ENCODE data around the gene PPP1R8. TPM values are rescaled to one million over a fixed set of nuclear protein-coding genes. Genes with fewer than 3 reads are reported as not detected.

Gene PPP1R8
- total RNA-seq, 2 experiments from 2014 or later = 42.9 to 43.8 TPM

DNA sequence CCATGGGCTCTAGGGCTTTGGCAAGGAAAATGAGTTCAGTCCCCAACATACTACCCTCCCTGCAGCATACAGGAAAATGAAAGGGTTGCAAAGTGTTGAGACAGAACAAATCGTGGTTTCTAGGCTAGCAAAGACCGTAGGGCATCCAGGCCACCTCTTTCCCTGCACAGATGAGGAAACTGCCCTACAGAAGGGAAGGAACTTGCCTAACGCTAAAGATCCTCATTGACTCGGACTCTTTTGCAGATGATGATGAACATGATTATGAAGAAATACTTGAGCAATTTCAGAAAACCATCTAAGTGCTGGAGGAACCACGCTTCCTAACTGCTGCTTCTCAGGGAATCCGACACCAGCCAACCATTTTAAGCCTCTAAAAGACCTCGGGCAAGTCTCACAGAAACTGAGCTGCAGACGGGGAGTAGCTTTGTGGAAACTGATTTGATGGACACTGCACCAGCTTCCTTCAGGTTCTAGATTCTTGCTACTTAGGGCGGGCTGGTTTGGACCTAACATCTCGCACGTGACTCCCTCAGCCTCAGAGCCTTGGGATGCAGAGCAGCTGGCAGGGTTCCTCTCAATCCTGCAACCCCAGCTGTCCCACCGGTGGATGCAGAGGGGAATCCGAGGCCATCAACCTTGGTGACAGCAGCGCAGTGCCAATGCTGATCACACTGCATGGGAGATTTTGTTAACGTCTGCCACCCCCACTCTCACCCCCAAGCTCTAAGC is 55.2 kb downstream of the PPP1R8 start:
- ChIA-PET CTCF (interaction anchor here (1.4 kb wide), 1 partner anchor 28 kb away, joined by 3 read pairs; no protein-coding TSS in a partner anchor), POLR2A (interaction anchor here (1.0 to 2.4 kb wide), 4 partner anchors 12 to 287 kb away, joined by 3 to 10 read pairs (median 4); partner anchors contain the start of gene THEMIS2)
- no peak overlapping the region for H3K4me3 Mint-ChIP-seq
- no peaks in the 10 kb centered on the region for H3K27me3 Mint-ChIP-seq
- H3K9me3 Mint-ChIP-seq = no peaks in the 10 kb centered on the region
- peaks cover 58% of the 10 kb centered on the region for H3K4me1 Mint-ChIP-seq (ENCODE audit: low read depth)
- no peak for DNase-seq
- H3K27ac Mint-ChIP-seq = peak overlapping the region; percentile 89
- peaks cover 43% of the 10 kb centered on the region for H3K36me3 Mint-ChIP-seq
- intact Hi-C loops (cut with micrococcal nuclease) = loop anchor here (2.0 kb wide), 1 partner anchor 13 kb away; the partner anchor contains the start of gene THEMIS2

DNA sequence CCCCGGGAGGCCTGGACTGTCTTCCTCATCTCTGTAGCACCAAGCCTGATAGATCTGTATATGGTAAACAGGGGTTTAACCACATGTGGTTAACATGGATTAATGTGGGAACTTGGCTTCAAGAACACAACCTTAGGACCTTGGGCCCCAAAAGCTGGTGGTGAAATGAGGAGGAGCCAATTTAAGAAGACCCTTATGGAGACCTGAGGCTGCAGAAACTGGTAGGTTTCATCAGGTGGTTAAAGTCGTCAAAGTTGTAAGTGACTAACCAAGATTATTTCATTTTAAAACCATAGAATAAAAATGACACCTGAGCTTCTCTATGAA is 55.7 kb downstream of the PPP1R8 start:
- Mint-ChIP-seq H3K36me3 (peaks cover 49% of the 10 kb centered on the region), H3K4me3 (no peak overlapping the region), H3K4me1 (ENCODE audit: low read depth) (peaks cover 63% of the 10 kb centered on the region), H3K27ac (peak overlapping the region; percentile 89), H3K9me3 (no peaks in the 10 kb centered on the region), H3K27me3 (no peaks in the 10 kb centered on the region)
- intact Hi-C loops (cut with micrococcal nuclease) = loop anchor here (2.0 kb wide), 1 partner anchor 14 kb away; the partner anchor contains the start of gene THEMIS2
- ChIA-PET CTCF (interaction anchor here (1.4 kb wide), 1 partner anchor 28 kb away, joined by 3 read pairs; no protein-coding TSS in a partner anchor), POLR2A (interaction anchor here (1.0 to 2.4 kb wide), 5 partner anchors 13 to 286 kb away, joined by 3 to 10 read pairs (median 4); partner anchors contain the start of gene THEMIS2)
- DNase-seq = no peak

DNA sequence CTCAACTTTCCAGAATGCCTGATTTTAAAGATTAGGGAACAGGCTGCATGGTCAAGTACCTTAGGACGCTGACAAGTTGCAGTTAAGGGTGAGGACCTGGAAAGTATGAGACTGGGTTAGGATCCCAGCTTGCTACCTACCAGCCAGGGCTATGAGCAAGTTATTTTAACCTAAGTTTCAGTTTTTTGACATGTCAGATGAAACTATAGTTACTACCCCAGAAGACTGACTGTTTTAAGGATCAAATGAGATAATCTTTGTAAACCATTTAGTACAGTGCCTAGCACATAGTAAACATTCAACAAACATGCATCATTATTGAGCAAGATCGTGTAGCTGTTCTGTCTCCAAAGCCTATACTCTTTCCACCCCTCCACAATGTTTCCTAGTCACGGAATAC is 56.2 kb downstream of the PPP1R8 start:
- DNase-seq = no peak
- POLR2A ChIA-PET = interaction anchor here (1.0 to 2.4 kb wide), 4 partner anchors 13 to 286 kb away, joined by 3 to 10 read pairs (median 4); partner anchors contain the start of gene THEMIS2
- CTCF ChIA-PET = interaction anchor here (1.4 kb wide), 1 partner anchor 29 kb away, joined by 3 read pairs; no protein-coding TSS in a partner anchor
- intact Hi-C loops (cut with micrococcal nuclease) = loop anchor here (2.0 kb wide), 1 partner anchor 14 kb away; the partner anchor contains the start of gene THEMIS2
- peaks cover 53% of the 10 kb centered on the region for H3K36me3 Mint-ChIP-seq
- peak overlapping the region; percentile 89 for H3K27ac Mint-ChIP-seq
- H3K4me3 Mint-ChIP-seq = peak overlapping the region; percentile 27
- no peaks in the 10 kb centered on the region for H3K27me3 Mint-ChIP-seq
- H3K4me1 Mint-ChIP-seq (ENCODE audit: low read depth) = peaks cover 67% of the 10 kb centered on the region
- no peaks in the 10 kb centered on the region for H3K9me3 Mint-ChIP-seq

DNA sequence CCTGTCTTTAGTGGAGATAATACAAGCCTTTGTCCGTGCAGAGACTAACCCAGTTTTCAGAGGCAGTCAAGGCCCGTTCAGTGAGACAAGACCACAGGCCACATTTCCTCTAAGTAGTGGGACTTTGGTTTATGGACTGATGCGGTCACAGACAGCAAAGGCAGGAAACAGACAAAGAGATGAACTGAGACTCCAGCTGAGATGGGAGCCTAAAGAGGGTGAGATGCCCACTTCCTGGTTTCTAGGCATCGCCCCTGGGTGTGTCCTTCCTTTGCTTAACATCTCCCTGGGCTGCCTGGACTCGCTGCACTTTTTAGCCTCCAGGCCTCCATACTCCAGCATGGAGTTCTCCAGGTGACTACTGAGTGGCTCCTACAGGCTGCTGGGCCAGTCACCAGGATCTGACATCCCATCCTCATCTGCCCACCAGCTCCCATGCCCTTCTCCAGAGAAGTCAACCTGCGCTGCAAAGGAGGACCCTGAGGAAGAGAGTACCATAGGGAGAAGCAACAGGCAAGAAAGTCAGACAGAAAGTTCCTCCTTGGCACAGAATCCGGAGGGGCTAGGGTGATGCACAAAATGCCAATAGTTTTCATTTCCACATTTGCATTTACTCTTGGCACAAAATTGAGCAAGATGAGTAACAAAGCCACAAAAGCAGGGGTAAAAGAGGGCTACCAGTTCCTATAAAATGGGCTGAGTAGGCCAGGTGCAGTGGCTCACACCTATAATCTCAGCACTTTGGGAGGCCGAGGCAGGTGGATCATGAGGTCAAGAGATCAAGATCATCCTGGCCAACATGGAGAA is 56.8 kb downstream of the PPP1R8 start:
- intact Hi-C loops (cut with micrococcal nuclease) = loop anchor here (2.0 kb wide), 1 partner anchor 15 kb away; the partner anchor contains the start of gene THEMIS2
- POLR2A ChIA-PET = interaction anchor here (1.0 to 2.4 kb wide), 2 partner anchors 14 to 59 kb away, joined by 3 to 10 read pairs; partner anchors contain the start of gene THEMIS2
- DNase-seq = peak; percentile 62

DNA sequence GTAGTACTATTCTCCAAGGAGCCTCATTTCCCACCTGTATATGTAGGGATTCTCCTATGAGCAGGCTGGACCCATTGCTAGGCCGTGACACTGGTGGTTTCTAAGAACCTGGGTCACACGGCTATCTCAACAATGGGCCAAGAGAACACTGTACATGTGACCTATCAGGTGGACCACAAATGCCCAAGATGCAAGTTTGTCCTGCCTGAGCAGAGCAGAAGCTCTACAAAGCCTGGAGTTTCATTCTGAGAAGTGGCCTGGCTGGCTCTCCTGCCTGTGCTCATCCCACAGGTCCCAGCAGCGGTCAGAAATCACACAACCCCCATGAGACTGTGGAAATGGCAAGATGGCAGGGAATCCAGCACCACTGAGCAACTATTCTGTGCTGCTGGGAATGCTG is 58.9 kb downstream of the PPP1R8 start:
- CTCF ChIA-PET = no interaction called here
- intact Hi-C loops (cut with micrococcal nuclease) = no loop called here
- POLR2A ChIA-PET = no interaction called here
- Mint-ChIP-seq H3K4me3 (no peak overlapping the region), H3K27me3 (no peaks in the 10 kb centered on the region), H3K27ac (peak overlapping the region; percentile 54), H3K9me3 (no peaks in the 10 kb centered on the region), H3K4me1 (ENCODE audit: low read depth) (peaks cover 69% of the 10 kb centered on the region), H3K36me3 (peaks cover 67% of the 10 kb centered on the region)
- DNase-seq = no peak

More for the DNA sequence above, 56.8 kb downstream of the PPP1R8 start:
- Mint-ChIP-seq H3K9me3 (no peaks in the 10 kb centered on the region), H3K36me3 (peaks cover 57% of the 10 kb centered on the region), H3K4me3 (no peak overlapping the region), H3K27ac (peak overlapping the region; percentile 89), H3K27me3 (no peaks in the 10 kb centered on the region), H3K4me1 (ENCODE audit: low read depth) (peaks cover 74% of the 10 kb centered on the region)
- CTCF ChIA-PET = no interaction called here

DNA sequence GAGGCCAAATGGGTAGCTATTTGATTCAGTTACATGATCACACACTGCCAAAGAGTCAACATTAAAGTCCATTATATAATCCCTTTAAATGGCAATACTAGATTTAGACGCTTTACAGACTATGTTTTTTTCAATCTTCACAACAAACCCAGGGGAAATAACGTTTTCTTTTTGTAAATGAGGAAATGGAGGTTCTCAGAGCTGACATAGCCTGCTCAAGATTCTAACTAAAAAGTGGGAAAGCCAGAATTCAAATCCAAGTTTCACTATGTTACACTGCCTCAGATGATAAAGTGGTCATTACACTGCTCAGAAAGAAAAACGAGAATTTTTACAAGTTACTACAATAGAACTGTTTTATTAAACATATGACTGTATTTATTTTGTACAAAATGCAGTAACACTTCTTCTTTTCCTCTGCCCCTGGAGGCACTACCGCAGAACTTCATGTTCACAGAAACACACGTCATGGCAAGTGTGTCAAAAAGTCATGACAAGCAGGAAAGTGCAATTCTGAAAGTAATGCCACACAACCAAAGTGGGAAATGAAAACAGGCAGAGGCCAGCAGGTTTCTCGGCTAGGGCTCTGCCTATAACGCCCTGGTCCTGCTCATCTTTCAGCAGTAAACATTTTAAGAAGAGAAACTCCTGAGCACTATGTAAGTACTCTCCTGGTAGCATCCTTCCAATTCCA is 60.8 kb downstream of the PPP1R8 start:
- peak; percentile 66 for DNase-seq
- ChIA-PET CTCF (interaction anchor here (0.6 to 2.3 kb wide), 3 partner anchors 18 to 478 kb away, joined by 3 to 11 read pairs (median 3); no protein-coding TSS in a partner anchor), POLR2A (no interaction called here)
- intact Hi-C loops (cut with micrococcal nuclease) = loop anchor here (1.0 kb wide), 1 partner anchor 21 kb away; no protein-coding TSS in a partner anchor
- Mint-ChIP-seq H3K27ac (peak overlapping the region; percentile 86), H3K36me3 (peaks cover 67% of the 10 kb centered on the region), H3K4me1 (ENCODE audit: low read depth) (peaks cover 51% of the 10 kb centered on the region), H3K27me3 (no peaks in the 10 kb centered on the region), H3K4me3 (no peak overlapping the region), H3K9me3 (no peaks in the 10 kb centered on the region)

DNA sequence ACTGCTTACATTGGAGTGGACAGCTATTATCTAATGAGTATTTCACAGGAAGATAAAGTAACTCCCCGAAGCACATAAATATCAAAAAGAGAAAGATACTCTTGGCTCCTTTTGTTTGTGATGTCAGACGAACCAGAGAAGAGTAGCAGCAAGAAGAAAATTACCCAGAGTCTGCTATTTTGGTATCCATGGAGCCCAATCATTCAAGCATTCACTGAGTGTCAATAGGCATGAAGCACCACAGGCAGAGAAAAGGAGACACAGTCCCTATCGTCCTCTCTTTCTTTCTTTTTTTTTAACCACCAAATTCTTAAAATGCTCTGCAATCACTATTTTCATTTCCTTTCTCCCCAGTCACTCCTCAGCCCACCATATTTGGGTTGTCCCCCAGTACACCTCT is 63.9 kb downstream of the PPP1R8 start:
- ChIA-PET POLR2A (no interaction called here), CTCF (interaction anchor here (1.4 kb wide), 1 partner anchor 37 kb away, joined by 4 read pairs; no protein-coding TSS in a partner anchor)
- Mint-ChIP-seq H3K27ac (peak overlapping the region; percentile 31), H3K36me3 (peaks cover 56% of the 10 kb centered on the region), H3K4me3 (no peak overlapping the region), H3K4me1 (ENCODE audit: low read depth) (peaks cover 29% of the 10 kb centered on the region), H3K9me3 (no peaks in the 10 kb centered on the region), H3K27me3 (no peaks in the 10 kb centered on the region)
- intact Hi-C loops (cut with micrococcal nuclease) = no loop called here
- no peak for DNase-seq

Other genes with a start within 250 kb of the PPP1R8 start
- 10 to 100 TPM in 1 of 2 experiments, 1 to 10 TPM in 1; 8.3 to 12.1 TPM for gene AHDC1, start 226.6 kb upstream of the PPP1R8 start, total RNA-seq
- under 1 TPM; 0.24 to 0.27 TPM for gene FGR, start 195.6 kb upstream of the PPP1R8 start, total RNA-seq
- gene IFI6, start 158.6 kb upstream of the PPP1R8 start, total RNA-seq = 10 to 100 TPM; 76.4 TPM
- gene FAM76A, start 104.8 kb upstream of the PPP1R8 start, total RNA-seq = 10 to 100 TPM in 1 of 2 experiments, 1 to 10 TPM in 1; 8.1 to 11.8 TPM
- gene STX12, start 57.6 kb upstream of the PPP1R8 start, total RNA-seq = 10 to 100 TPM; 31.8 to 32.0 TPM
- gene THEMIS2, start 41.8 kb downstream of the PPP1R8 start, total RNA-seq = 10 to 100 TPM; 27.4 to 29.3 TPM
- gene RPA2, start 83.8 kb downstream of the PPP1R8 start, total RNA-seq = 10 to 100 TPM; 90.2 to 94.8 TPM
- under 1 TPM; 0.36 to 0.46 TPM for gene SMPDL3B, start 104.2 kb downstream of the PPP1R8 start, total RNA-seq
- 1 to 10 TPM; 7.1 to 8.9 TPM for gene XKR8, start 129.2 kb downstream of the PPP1R8 start, total RNA-seq